Left ventricle myocardium inferior (tissue), 1 donor: ENCODE results near the gene ATAD3A. TPM values are rescaled to one million over a fixed set of nuclear protein-coding genes. Genes with fewer than 3 reads are reported as not detected.
A peak's percentile ranks its signal among the peaks of the same experiment; 100 is the strongest.
"Not testable (repeated sequence)": the region's sequence is repeated elsewhere in the genome, so short reads cannot be mapped to it uniquely, and the experiment has no call there.

Experiments used
- DNase-seq: peaks from one replicate; pipeline ENCODE4 v3.0.0-alpha.2; 2020
- H3K27ac ChIP-seq: fragments of 200-600 bp; replicated peaks from 2 replicates; pipeline ENCODE4 v1.8.0; 2021
- H3K27me3 ChIP-seq: fragments of 200-600 bp; 2 replicates; pipeline ENCODE4 v1.8.0; 2021; ENCODE audit warnings: low read depth
- H3K36me3 ChIP-seq: fragments of 200-600 bp; 2 replicates; pipeline ENCODE4 v1.8.0; 2021
- H3K4me1 ChIP-seq: fragments of 200-600 bp; 2 replicates; pipeline ENCODE4 v1.8.0; 2021
- H3K4me3 ChIP-seq: fragments of 200-600 bp; 2 replicates; pipeline ENCODE4 v1.8.0; 2021; ENCODE audit warnings: mild to moderate bottlenecking, moderate library complexity
- H3K9me3 ChIP-seq: fragments of 200-600 bp; replicated peaks from 2 replicates; pipeline ENCODE4 v1.8.0; 2021
- intact Hi-C: fragments of 100-400 bp; cut with micrococcal nuclease; formaldehyde crosslinking; loops from one replicate; pipeline ENCODE4 v1.11.0; 2022
- total RNA-seq: library from RNA; stranded (reverse); fragmentation: NEBNext Ultra II Directional; extraction: Animal tissue kit (Norgen Biotek cat#: 25700); gene quantifications from one replicate; pipeline ENCODE4 v1.2.1, GENCODE V29; 2021
- TF ChIP-seq, protein P1 (sequence below): fragments of 200-600 bp; IDR thresholded peaks from 2 replicates; pipeline ENCODE4 v1.8.0; 2021; ENCODE audit warnings: antibody characterized with exemption, mild to moderate bottlenecking, borderline replicate concordance
- donor health status: DM: no; HTN: yes; CAD: no; lungs with severe emphysema.

Gene ATAD3A
- total RNA-seq, 1 donor from 2014 or later, result 19.4 TPM

DNA sequence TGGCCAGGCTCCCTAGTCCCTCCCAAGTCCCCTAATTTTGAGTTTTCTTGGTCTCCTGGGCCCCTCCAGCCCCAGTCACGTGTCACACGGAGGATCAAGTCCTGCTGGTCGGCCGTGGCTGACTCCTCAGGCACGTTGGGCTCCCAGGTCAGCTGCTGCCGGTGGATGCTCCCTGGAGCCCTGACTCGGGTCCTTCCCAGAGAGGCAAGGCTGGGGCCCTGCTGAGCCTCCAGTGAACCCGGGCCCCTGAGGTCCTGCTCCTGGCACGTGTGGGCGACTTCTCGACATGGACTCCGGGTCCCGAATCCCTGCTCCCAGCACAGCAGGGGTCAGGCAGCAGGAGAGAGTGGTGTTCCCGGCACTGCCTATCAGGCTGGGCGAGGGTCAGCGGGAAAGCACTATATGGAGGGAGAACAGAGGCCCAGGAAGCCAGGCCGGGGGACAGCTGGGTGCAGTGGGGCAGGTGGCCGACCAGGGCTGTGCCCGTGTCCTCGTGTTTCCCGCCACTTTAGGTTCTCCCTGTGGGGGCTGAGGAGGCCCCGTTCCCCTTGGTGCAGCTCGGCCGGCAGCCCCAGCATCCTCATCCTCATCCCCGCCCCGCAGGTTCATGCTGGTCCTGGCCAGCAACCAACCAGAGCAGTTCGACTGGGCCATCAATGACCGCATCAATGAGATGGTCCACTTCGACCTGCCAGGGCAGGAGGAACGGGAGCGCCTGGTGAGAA lies 15.3 kb downstream of the ATAD3A start:
- intact Hi-C loops, result no loop called here
- Histone ChIP-seq H3K27ac (no peak overlapping the region), H3K27me3 (no peaks in the 10 kb centered on the region), H3K36me3 (peaks cover 68% of the 10 kb centered on the region), H3K4me1 (no peaks in the 10 kb centered on the region), H3K4me3 (no peak overlapping the region), H3K9me3 (peaks cover 14% of the 10 kb centered on the region)
- TF ChIP-seq, protein P1, sequence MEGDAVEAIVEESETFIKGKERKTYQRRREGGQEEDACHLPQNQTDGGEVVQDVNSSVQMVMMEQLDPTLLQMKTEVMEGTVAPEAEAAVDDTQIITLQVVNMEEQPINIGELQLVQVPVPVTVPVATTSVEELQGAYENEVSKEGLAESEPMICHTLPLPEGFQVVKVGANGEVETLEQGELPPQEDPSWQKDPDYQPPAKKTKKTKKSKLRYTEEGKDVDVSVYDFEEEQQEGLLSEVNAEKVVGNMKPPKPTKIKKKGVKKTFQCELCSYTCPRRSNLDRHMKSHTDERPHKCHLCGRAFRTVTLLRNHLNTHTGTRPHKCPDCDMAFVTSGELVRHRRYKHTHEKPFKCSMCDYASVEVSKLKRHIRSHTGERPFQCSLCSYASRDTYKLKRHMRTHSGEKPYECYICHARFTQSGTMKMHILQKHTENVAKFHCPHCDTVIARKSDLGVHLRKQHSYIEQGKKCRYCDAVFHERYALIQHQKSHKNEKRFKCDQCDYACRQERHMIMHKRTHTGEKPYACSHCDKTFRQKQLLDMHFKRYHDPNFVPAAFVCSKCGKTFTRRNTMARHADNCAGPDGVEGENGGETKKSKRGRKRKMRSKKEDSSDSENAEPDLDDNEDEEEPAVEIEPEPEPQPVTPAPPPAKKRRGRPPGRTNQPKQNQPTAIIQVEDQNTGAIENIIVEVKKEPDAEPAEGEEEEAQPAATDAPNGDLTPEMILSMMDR, result no peak
- DNase-seq, result no peak

DNA sequence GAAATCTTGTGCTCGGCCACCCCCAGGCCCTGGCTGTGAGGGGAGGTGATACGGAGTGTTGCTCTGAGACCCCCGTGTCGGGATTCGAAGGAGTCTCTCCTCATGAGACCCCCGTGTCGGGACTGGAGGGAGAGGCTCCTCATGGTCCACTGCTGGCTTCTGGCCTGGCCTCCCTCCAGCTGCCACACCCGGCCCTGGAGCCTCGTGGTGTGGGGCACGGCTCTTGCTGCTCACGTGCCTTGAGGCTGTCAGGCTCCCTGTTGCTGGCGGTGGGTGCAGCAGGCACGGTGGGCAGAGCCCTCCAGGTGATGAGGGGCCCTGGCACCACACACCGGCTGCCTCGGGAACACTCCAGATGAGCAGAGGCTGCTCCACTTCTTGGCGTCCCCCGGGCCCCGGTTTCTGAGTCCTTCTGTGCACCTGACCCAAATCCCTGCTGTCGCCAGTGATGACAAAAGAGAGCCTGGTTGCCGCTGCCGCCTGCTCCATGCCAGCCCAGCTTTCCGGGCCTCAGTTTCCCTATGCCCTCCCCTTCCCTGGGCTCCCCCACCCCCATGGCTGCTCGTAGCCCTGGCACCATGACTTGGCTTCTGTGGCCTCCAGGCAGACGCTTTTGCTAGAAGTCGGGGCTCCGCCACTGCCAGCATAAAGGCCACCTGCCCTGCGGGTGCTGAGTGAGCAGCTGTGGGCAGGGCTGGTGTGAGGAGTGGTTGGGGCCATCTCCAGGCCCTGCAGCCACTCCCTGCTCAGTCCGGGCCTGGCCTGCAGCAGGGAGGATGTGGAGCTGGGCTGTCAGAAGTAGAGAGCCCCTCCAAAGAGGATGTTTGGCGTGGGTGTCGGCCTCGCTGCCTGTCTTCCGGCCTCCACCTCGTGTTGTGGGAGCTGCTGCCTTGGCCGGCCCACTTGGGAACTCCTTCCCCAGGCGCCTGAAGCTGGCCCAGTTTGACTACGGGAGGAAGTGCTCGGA lies 16.6 kb downstream of the ATAD3A start:
- Histone ChIP-seq H3K4me1 (peaks cover 5% of the 10 kb centered on the region), H3K27ac (no peak overlapping the region), H3K27me3 (no peaks in the 10 kb centered on the region), H3K4me3 (no peak overlapping the region), H3K9me3 (peaks cover 18% of the 10 kb centered on the region), H3K36me3 (peaks cover 62% of the 10 kb centered on the region)
- TF ChIP-seq, protein P1, result no peak
- intact Hi-C loops, result no loop called here
- DNase-seq, result no peak

DNA sequence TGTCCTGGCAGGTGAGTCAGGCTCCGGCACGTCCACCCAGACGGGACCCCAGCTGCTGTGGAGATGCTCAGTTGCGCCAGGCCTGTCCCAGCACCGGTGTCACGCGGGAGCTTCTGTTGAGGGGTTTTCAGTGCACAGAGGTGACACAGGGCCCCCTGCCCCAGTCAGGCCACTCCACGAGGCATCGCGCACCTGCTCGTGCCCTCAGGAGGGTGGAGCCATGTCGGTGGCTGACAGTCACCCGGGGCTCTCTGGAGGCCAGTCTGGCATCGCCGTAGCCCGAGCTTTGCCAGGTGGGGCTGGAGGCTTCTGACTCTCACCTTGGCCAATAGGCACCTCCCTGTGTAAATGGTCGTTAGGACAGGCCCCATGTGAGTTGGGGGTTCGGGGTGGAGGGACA lies 17.4 kb downstream of the ATAD3A start:
- H3K36me3 ChIP-seq, result peaks cover 59% of the 10 kb centered on the region
- no peak for DNase-seq
- TF ChIP-seq, protein P1, result no peak
- H3K27me3 ChIP-seq, result no peaks in the 10 kb centered on the region
- H3K4me1 ChIP-seq, result peaks cover 11% of the 10 kb centered on the region
- H3K9me3 ChIP-seq, result peaks cover 18% of the 10 kb centered on the region
- no peak overlapping the region for H3K4me3 ChIP-seq
- intact Hi-C loops, result no loop called here
- peak overlapping the region; percentile 16 for H3K27ac ChIP-seq

DNA sequence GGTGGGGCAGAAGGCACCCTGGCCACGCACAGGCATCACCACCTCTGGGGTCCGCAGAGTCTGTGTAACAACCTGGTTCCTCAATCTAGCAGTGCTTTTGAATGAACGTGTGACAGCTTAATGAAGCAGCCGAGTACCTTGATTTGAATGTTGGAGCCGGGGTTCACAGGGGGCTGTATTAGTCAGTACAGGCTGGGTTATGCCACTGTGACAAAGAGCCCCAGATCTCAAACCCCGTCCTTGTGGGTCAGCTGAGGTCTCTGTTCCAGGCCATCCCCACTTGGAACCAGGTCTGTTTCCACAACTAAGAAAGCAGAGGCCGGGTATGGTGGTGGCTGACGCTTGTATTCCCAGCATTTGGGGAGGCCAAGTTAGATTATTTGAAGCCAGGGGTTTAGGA lies 18.0 kb downstream of the ATAD3A start:
- TF ChIP-seq, protein P1, result no peak
- Histone ChIP-seq H3K36me3 (peaks cover 57% of the 10 kb centered on the region), H3K4me1 (peaks cover 15% of the 10 kb centered on the region), H3K9me3 (peaks cover 18% of the 10 kb centered on the region), H3K27me3 (no peaks in the 10 kb centered on the region), H3K4me3 (no peak overlapping the region), H3K27ac (no peak overlapping the region)
- intact Hi-C loops, result no loop called here
- no peak for DNase-seq

DNA sequence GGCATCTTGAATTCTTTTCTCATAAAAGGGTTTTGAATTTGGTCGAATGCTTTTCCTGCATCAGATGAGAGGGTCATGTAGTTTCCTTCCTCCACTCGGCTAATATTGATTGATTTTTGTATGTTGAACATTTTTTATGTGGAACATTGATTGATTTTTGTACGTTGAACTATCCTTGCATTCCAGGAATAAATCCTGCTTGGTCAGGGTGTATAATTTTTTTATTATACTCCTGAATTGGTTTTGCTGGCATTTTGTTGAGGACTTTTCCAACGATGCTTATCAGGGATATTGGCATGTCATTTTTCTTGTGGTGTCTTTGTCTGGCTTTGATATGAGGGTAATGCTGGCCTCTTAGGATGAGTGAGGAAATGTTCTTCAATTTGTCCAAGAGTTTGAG lies 20.0 kb downstream of the ATAD3A start:
- H3K27me3 ChIP-seq, result no peaks in the 10 kb centered on the region
- H3K4me1 ChIP-seq, result peaks cover 23% of the 10 kb centered on the region
- intact Hi-C loops, result no loop called here
- H3K4me3 ChIP-seq, result no peak overlapping the region
- H3K9me3 ChIP-seq, result peaks cover 18% of the 10 kb centered on the region
- TF ChIP-seq, protein P1, result no peak
- peaks cover 49% of the 10 kb centered on the region for H3K36me3 ChIP-seq
- no peak overlapping the region for H3K27ac ChIP-seq
- no peak for DNase-seq

DNA sequence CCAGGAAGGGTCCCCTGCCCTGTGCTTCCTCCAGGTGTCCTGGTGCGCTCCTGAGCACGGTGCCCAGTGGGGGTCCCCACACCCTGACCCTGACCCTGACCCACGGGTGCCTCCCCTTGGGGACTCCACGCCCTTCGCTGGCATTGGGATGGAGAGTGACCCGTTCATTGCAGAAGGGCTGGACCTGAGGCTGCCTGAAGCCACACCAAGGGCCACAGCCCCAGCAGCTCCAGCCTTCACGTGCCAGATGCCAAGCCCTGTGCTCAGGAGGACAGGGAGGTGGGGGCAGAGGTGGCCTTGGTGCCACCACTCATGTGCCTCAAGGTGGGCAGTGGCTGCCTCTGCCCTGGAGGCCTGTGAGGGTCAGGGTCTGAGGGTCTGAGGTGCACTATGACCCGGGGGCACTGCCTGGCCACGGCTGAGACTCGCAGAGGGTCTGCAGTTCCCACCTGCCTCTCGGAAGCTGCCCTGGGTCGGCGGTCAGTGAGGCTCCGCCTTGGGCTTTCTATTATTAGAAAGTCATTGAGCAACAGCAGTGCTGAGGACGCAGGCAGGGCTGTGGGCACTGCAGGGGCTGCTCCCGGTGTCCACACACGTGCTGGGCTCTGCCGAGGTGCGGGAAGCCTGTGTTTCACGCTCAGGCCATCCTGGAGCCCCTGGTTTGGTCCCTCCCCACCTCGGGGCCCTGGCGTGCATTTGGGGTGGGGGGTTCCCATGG lies 21.4 kb downstream of the ATAD3A start:
- intact Hi-C loops, H3K27me3 ChIP-seq, DNase-seq, H3K4me3 ChIP-seq: not testable (repeated sequence)
- peaks cover 27% of the 10 kb centered on the region for H3K4me1 ChIP-seq
- peaks cover 18% of the 10 kb centered on the region for H3K9me3 ChIP-seq
- H3K36me3 ChIP-seq, result peaks cover 38% of the 10 kb centered on the region
- peak overlapping the region; percentile 76 for H3K27ac ChIP-seq

DNA sequence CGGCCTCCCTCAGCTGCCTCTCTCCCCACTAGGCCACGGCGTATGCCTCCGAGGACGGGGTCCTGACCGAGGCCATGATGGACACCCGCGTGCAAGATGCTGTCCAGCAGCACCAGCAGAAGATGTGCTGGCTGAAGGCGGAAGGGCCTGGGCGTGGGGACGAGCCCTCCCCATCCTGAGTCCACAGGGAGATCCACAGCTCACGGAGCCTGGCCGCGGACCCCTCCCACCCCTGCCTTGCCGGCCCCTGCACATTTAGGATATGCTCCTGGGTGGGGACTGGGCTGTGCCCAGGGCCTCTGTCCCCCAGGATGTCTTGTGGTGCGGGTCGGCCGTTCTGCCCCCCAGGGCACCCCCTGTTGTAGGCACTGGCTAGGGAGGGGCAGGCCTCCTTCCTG lies 21.9 kb downstream of the ATAD3A start:
- DNase-seq, H3K4me3 ChIP-seq, H3K27me3 ChIP-seq, intact Hi-C loops: not testable (repeated sequence)
- Histone ChIP-seq H3K4me1 (peaks cover 33% of the 10 kb centered on the region), H3K9me3 (peaks cover 18% of the 10 kb centered on the region), H3K27ac (peak overlapping the region; percentile 76), H3K36me3 (peaks cover 34% of the 10 kb centered on the region)
